ENCODE results near the gene ANK3.

ANK3 gene

GRCh38 chr10:60186315-60187071 is 203.2 kb downstream of the ANK3 start:
- no peak for DNase-seq (ENCODE audit: low spot score)
- TF ChIP-seq, protein P1, sequence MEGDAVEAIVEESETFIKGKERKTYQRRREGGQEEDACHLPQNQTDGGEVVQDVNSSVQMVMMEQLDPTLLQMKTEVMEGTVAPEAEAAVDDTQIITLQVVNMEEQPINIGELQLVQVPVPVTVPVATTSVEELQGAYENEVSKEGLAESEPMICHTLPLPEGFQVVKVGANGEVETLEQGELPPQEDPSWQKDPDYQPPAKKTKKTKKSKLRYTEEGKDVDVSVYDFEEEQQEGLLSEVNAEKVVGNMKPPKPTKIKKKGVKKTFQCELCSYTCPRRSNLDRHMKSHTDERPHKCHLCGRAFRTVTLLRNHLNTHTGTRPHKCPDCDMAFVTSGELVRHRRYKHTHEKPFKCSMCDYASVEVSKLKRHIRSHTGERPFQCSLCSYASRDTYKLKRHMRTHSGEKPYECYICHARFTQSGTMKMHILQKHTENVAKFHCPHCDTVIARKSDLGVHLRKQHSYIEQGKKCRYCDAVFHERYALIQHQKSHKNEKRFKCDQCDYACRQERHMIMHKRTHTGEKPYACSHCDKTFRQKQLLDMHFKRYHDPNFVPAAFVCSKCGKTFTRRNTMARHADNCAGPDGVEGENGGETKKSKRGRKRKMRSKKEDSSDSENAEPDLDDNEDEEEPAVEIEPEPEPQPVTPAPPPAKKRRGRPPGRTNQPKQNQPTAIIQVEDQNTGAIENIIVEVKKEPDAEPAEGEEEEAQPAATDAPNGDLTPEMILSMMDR (IDR thresholded peaks at IDR 0.05; ENCODE audit: extremely low read depth, insufficient read depth, missing control alignments): no peak
- in situ Hi-C loops (cut with MboI; ENCODE audit: low pct_unique_long_range_greater_than_20kb, low sequenced_read_pairs, unreplicated experiment): no loop called here

GRCh38 chr10:60185421-60185820 is 204.3 kb downstream of the ANK3 start:
- TF ChIP-seq, protein P1 (IDR thresholded peaks at IDR 0.05; ENCODE audit: extremely low read depth, insufficient read depth, missing control alignments): no peak
- no peak for DNase-seq (ENCODE audit: low spot score)
- in situ Hi-C loops (cut with MboI; ENCODE audit: low pct_unique_long_range_greater_than_20kb, low sequenced_read_pairs, unreplicated experiment): no loop called here

GRCh38 chr10:60182691-60183090 is 207.0 kb downstream of the ANK3 start:
- in situ Hi-C loops (cut with MboI; ENCODE audit: low pct_unique_long_range_greater_than_20kb, low sequenced_read_pairs, unreplicated experiment): no loop called here
- no peak for DNase-seq (ENCODE audit: low spot score)
- TF ChIP-seq, protein P1 (IDR thresholded peaks at IDR 0.05; ENCODE audit: extremely low read depth, insufficient read depth, missing control alignments): no peak

- in situ Hi-C loops (cut with MboI; ENCODE audit: low pct_unique_long_range_greater_than_20kb, low sequenced_read_pairs, unreplicated experiment): no loop called here
Measured at GRCh38 chr10:60176925-60177324, 212.8 kb downstream of the ANK3 start.

DNA sequence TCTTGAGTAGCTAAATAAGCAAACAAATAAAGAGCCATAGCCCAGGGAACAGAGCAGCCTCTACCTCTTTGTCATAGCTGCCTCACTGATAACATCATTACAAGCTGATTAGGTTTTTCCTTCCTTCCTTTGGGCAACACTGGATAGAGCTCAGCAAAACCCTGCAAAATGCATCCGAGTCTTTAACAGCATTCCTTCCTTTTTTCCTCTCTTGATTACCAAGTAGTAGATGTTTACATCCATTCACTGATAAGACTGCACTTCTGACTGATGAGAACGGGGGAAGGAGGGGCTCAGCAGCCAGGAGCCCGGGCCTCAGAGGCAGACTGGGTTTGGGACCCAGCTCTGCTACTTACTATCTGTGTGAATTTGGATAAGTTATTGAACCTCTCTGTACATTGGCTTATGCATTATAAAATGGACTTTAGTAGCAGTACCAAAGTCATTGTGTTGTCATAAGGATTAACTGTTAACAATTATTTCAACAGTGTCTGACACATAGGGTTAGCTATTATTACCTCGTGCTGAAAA is 214.2 kb downstream of the ANK3 start:
- DNase-seq (ENCODE audit: low spot score): no peak
- in situ Hi-C loops (cut with MboI; ENCODE audit: low pct_unique_long_range_greater_than_20kb, low sequenced_read_pairs, unreplicated experiment): no loop called here
- TF ChIP-seq, protein P1 (IDR thresholded peaks at IDR 0.05; ENCODE audit: extremely low read depth, insufficient read depth, missing control alignments): no peak

More at GRCh38 chr10:60176925-60177324, 212.8 kb downstream of the ANK3 start:
- TF ChIP-seq, protein P1 (IDR thresholded peaks at IDR 0.05; ENCODE audit: extremely low read depth, insufficient read depth, missing control alignments): no peak
- no peak for DNase-seq (ENCODE audit: low spot score)

DNA sequence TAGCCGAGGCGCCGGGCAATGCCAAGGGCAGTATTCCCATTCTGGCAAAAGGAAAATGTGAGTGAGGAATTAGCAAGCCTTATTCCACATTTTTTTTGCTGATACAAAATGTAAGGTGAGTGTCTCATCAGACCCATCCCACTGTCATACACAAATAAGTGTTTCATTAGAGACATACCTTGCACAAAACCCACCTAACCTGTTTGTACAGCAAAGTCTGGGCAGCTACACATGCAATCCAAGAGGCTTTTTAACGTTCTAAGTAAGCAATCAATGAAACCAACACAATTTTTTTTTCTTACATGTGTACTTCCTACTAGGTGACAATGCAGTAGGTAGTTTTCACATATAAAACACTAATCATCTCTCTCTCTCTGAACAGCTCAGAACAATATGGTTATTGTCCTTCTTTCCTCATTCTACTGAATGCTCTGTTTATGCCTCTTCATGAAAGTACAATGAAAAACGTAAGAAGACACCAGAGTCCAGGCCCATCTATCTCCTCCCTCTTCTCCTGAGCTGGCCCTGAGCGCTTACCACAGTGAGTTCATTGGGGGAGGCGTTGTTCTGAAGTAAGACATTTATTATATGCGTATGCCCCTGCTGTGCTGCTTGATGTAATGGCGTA is 217.2 kb downstream of the ANK3 start:
- no peak for DNase-seq (ENCODE audit: low spot score)
- TF ChIP-seq, protein P1 (IDR thresholded peaks at IDR 0.05; ENCODE audit: extremely low read depth, insufficient read depth, missing control alignments): no peak
- in situ Hi-C loops (cut with MboI; ENCODE audit: low pct_unique_long_range_greater_than_20kb, low sequenced_read_pairs, unreplicated experiment): no loop called here

Measured in GM13977 (cell line).